RWPE1 (cell line): Measurements from ENCODE around the gene CCL5.

Source experiments
- CTCF ChIA-PET: fragments of 350-600 bp; sonication (Branson Sonifier 250); formaldehyde crosslinking; extraction: SDS; loops from one replicate; lab custom pipeline; 2021; lab: Yijun Ruan, JAX
- POLR2A ChIA-PET: fragments of 400-600 bp; formaldehyde crosslinking; extraction: SDS; loops from one replicate; lab custom pipeline; 2020; ENCODE audit warnings: antibody characterized with exemption; ENCODE audit not compliant: low non-redundant PET; lab: Yijun Ruan, JAX
- DNase-seq: peaks from one replicate; pipeline ENCODE4 v3.0.0; 2012; ENCODE audit warnings: low spot score
- H3K27ac ChIP-seq: fragments of 450-650 bp; 2 replicates; pipeline ENCODE4 v1.5.1; 2017
- TF ChIP-seq, protein P1 (sequence below): fragments of 450-650 bp; conservative IDR thresholded peaks from 2 replicates; pipeline ENCODE4 v1.5.1; 2017; ENCODE audit warnings: low read depth, mild to moderate bottlenecking

CCL5 gene

DNA sequence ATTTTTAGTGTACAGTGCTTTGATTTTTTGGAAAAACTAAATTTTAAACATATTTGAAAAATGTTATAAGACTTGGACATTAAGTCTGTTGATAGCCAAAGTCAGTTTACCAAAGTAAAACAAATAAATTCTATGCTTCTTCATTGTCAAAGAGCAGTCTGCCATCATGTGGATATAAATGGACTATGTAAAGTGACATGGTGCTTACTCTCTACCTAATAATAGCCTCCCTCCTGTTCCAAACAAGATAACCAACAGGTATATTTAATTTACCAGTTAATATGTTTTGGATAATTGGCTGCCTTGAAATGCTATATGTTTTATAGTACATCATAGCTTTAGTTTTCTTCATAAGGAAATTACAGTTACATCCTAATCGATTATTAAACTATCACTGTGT is 55.0 kb downstream of the CCL5 start:
- ChIA-PET CTCF (interaction anchor here (0.9 kb wide), 1 partner anchor 12 kb away, joined by 5 read pairs; no protein-coding TSS in a partner anchor), POLR2A (no interaction called here)
- no peak for DNase-seq
- no peak overlapping the region for H3K27ac ChIP-seq
- TF ChIP-seq, protein P1, sequence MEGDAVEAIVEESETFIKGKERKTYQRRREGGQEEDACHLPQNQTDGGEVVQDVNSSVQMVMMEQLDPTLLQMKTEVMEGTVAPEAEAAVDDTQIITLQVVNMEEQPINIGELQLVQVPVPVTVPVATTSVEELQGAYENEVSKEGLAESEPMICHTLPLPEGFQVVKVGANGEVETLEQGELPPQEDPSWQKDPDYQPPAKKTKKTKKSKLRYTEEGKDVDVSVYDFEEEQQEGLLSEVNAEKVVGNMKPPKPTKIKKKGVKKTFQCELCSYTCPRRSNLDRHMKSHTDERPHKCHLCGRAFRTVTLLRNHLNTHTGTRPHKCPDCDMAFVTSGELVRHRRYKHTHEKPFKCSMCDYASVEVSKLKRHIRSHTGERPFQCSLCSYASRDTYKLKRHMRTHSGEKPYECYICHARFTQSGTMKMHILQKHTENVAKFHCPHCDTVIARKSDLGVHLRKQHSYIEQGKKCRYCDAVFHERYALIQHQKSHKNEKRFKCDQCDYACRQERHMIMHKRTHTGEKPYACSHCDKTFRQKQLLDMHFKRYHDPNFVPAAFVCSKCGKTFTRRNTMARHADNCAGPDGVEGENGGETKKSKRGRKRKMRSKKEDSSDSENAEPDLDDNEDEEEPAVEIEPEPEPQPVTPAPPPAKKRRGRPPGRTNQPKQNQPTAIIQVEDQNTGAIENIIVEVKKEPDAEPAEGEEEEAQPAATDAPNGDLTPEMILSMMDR, result no peak
